ENCODE results near the gene RGS3.
A peak's percentile ranks its signal among the peaks of the same experiment; 100 is the strongest.
"Not testable (repeated sequence)": the region's sequence is repeated elsewhere in the genome, so short reads cannot be mapped to it uniquely, and the experiment has no call there.

Gene RGS3

DNA sequence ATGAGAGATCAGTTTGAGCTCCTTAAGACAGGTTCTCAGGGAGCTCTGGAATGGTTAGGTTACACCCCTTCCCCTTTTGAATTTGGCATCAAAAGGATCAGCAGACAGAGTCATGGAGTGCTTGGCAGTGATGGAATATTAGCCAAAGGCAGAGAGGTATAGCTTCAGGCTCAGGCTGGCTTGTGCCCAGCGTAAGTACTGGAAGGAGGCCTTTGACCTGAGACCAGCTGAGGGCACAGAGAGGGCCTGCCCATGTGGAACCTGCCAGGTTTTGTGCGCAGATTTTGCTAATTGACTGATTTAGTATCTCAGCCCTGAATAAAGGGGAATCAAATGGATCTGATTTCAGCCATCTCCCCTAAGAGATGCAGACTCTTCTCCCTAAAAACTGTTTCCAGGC lies 81.5 kb downstream of the RGS3 start:
- DNase-seq, result no peak

DNA sequence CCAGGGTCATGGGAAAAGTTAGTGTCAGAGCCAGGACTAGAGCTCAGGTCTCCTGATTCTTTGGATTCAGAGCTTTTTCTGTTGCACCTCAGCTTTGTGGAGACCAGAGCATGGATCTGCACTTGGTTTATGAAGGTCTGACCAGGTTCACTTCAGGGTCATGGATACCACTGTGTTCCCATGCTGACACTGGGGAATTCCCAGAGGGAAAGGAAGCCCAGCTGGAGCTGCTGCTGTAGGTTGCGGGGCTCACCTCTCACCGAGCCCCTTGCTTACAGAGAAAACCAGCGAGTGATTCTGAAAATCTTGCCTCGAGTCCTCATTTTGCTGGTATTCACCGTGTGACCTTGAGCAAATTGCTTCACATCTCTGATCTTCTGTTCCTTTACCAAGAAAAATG lies 83.0 kb downstream of the RGS3 start:
- no peak for DNase-seq

DNA sequence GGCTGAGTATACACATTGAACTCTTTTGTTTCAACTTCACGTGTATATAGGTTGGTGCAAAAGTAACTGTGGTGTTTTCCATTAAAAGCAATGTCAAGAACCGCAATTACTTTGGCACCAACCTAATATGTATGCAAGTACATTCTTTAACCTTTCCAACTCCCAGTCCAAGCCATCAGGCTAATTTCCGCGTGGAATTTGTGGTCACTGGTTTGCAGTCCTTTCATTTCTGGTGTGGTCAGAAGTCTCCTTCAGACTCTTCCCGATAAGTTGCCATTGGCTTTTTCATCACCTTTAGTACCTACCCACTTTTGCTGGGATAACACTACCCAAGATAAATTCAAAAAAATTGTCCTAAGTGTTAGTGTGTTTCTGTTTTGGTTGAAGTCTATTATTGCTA lies 84.0 kb downstream of the RGS3 start:
- no peak for DNase-seq

GRCh38 chr9:113548221-113549041 lies 84.9 kb downstream of the RGS3 start:
- peak in 32 of 56 donors; percentile 15 to 65 (median 34) for DNase-seq

- DNase-seq, result not testable (repeated sequence)
Measured at GRCh38 chr9:113549892-113550291, 86.4 kb downstream of the RGS3 start.

DNA sequence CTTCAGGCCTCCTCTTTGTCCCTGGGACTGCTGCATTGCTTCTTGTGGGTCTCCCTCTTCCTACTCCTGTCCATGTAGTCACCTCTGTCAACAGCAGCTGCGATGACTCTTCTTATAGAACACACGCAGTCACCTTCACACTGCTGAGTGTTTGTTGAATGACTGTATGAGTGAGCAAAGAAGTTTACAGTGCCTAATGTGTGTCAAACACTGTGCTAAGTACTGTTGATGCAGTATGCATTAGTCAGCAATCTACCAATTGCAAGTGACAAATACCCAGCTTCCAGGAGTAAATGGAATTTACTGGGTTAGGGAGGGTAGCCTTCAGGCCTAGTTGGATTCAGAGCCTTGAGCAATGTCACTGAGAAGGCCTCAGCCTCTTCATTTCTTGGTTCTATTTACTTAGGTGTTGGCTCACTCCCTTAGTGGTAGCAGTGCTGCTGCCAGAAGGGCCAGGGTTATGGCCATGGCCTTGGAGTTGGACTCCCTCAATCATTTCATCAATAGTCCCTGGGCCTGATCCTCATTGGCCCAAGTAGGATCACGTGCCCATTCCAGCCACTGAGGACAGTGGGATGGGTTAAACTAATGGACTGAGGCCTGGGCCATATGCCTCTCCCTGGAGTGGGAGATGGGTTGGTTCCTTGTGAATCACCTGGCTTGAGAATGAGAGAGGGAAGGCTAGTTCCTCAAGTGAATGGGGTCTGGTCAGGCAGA lies 93.5 kb downstream of the RGS3 start:
- DNase-seq, result no peak

DNA sequence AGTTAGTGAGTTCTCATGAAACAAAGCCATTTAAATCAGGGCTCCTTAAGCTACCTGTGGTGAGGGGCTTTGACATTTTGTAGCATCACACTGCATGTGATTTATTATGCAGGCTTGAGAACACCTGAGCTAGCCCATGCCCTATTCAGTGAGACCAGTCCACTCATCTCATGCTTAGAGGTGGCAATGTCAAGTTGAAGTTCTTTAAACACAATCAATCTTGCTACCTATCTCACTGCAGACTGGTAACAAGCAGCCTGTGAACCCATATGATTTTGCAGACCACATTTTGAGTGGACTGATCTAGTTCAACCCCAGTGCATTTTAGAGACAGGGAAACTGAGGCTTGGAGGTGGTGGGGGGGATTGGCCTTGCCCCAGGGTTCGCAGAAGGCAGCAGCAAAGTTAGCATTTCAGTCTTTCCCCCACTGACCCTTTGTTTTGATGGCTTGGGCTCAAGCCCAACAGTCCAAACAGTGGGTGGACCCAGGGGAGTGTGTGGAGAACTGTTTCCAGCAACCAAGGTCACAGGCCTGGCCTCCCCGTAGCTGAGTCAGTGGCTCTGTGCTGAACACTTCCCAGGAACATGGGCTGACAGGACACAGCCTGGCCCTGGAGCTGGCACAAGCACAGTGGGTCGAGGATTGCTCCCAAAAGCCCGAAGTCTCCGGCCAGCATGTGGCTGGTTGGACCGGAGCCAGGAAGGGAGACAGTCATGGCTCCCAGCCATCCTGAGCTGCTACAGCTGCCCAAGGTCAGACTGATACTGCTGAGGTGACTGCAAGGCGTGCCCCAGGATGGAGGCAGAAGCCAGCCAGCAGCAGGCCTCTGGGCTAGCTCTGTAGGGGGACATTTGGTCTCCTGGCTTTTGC lies 95.3 kb downstream of the RGS3 start:
- peak in 17 of 56 donors; percentile 13 to 74 (median 35) for DNase-seq

GRCh38 chr9:113559834-113560800 lies 96.6 kb downstream of the RGS3 start:
- no peak for DNase-seq

- peak in 5 of 56 donors; percentile 12 to 29 (median 17) for DNase-seq
Measured at GRCh38 chr9:113562653-113563381, 99.3 kb downstream of the RGS3 start.

DNA sequence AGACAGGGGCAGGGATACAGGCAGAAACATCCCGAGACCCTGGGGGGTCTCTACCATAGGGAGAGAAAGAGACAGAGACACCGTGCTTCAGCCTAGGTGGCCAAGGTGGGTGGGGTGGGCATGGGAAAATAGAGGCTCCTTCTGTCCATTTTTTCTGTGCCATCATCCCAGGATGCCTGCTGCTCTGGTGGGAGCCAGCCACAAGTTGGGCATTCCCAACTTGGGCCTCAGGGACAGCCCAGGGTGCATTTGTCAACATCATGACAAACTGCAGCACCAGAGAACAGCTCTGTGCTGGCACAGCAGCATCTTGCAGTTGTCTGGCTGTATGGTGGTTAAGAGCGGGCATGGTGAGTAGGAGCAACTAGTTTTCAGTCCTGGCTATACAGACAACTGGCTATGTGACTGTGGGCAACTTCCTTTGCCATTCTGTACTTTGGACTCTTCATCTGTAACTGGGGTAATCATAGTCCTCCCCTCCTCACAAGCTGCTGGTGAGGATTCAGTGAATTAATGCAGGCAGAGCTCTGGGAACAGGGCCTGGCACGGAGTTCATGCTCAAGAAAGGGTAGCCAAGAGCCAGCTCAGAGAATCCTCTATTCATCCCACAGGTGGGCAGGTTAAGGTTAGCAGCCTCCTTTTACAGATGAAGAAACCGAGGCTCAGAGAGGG lies 100.4 kb downstream of the RGS3 start:
- DNase-seq, result no peak

GRCh38 chr9:113564498-113565237 lies 101.1 kb downstream of the RGS3 start:
- peak in 44 of 56 donors; percentile 18 to 82 (median 56) for DNase-seq

DNA sequence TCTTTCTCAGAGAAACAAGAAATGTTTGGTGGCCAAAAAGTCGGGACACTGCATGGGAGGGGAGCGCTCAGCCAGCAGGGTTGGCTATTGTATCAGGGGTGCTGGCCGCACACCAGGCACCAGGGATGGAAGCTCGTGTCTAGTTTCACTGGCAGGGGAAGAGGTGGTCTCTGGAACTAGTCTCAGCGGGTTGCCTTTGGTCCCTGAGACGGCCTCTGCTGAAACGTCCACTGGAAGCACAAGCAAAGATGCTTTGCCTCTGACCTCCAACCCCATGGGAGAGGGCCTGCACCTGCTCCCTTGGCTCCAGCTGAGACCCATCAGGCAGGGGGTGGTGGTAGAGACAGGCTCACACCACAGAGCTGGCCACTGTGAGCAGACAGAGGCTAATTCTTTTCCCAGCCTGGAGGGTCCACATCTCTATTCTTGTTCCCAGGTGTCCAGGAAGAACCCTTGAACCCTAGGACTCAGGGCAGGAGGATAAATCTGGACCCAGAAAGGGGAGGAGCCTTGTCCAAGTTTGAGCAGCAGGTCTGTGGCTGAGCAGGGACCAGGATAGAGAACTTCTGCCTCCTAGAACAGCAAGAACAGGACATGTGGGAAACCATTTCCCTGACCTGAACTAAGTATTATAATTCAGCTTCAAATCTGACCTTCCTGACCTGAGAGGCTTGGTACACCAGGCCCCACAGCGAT lies 102.6 kb downstream of the RGS3 start:
- peak in 10 of 56 donors; percentile 27 to 63 (median 49) for DNase-seq

DNA sequence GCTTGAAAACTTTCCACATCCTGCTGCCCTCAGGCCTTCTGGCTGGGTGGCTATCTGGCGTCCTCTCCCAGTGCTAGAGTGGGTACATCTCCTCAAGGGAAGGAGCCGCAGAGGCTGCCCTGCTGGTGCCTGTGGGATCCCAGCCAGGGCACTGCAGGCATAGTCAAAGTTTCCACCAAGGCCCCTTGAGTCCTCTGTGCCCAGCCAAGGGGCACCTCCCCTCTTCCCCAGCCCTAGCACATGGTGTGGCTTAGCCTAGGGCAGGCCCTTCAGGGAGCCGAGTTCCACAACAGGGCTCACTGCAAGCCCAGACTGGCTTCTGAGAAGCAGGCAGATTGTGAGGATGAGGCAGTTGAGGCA lies 103.2 kb downstream of the RGS3 start:
- DNase-seq, result peak in 1 of 56 donors; percentile 22

- DNase-seq, result no peak
Measured at GRCh38 chr9:113567361-113568080, 104.0 kb downstream of the RGS3 start.

- no peak for DNase-seq
Measured at GRCh38 chr9:113568081-113568435, 104.5 kb downstream of the RGS3 start.

DNA sequence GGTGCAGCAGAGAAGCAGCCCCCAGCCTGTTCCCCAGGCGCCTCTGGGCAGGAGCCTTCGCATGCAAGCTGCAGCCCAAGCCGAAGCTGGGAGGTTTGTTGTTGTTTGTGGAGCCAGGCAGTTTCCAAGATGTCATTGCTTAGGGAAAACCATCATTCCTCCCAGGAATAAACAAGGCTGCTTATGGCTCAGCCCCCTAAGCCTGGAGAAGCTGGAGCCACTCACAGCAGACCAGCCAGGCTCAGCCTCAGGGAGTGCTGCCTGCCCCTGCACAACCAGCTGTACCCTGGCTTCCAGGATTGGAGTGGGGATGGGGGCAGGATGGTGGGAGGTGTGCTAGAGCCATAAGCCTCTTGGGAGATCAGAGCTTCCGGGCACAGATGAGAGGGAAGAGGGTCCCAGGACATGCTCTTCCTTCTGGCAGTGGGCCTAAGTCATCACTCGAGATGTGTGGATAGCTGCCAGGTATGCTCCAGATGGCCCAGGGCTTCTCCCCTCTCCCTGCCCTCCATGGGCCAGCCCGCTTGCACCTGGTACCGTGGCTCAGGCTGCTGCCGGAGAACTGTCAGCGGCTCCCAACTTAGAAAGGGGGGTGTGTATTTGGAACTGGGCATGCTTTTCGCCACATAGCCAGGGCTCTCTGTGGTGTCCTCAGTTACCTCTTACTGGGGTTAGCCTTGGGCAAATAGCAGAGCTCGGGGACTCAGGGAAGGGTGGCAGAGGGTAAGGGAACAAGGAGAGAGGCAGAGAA lies 105.2 kb downstream of the RGS3 start:
- no peak for DNase-seq

All from nucleus accumbens (tissue), 56 donors.